DOHH2 (cell line): ENCODE results near the gene GAPT.

Source experiments
- H3F3A ChIP-seq: fragments of 200-600 bp; sonication (generic), shearing (Covaris generic); 2 replicates; pipeline ENCODE4 v1.6.0; 2016; ENCODE audit warnings: antibody characterized with exemption, mild to moderate bottlenecking; ENCODE audit not compliant: control insufficient read depth, insufficient read depth
- H3K27ac ChIP-seq: fragments of 200-600 bp; sonication (generic); 2 replicates; pipeline ENCODE4 v1.5.1; 2014; ENCODE audit warnings: low read depth, mild to moderate bottlenecking, low read length, moderate library complexity
- H3K27me3 ChIP-seq: fragments of 200-600 bp; sonication (generic); 2 replicates; pipeline ENCODE4 v1.6.1; 2014; ENCODE audit warnings: mild to moderate bottlenecking, low read length, mixed read lengths; ENCODE audit not compliant: control insufficient read depth
- H3K36me3 ChIP-seq: fragments of 200-600 bp; sonication (generic); 2 replicates; pipeline ENCODE4 v1.6.1; 2014; ENCODE audit warnings: mild to moderate bottlenecking, low read length, moderate library complexity, mixed read lengths; ENCODE audit not compliant: control insufficient read depth
- H3K4me1 ChIP-seq: fragments of 200-600 bp; sonication (generic); 2 replicates; pipeline ENCODE4 v1.6.1; 2014; ENCODE audit warnings: mild to moderate bottlenecking, low read length, mixed read lengths; ENCODE audit not compliant: control insufficient read depth
- H3K4me2 ChIP-seq: fragments of 200-600 bp; sonication (generic); 2 replicates; pipeline ENCODE4 v1.6.0; 2014; ENCODE audit warnings: mild to moderate bottlenecking, low read length, moderate library complexity
- H3K4me3 ChIP-seq: fragments of 200-600 bp; sonication (generic); 2 replicates; pipeline ENCODE4 v1.5.1; 2014; ENCODE audit warnings: mild to moderate bottlenecking, low read length, mixed read lengths
- H3K79me2 ChIP-seq: fragments of 200-600 bp; sonication (generic); 2 replicates; pipeline ENCODE4 v1.6.1; 2014; ENCODE audit warnings: mild to moderate bottlenecking, low read length, mixed read lengths; ENCODE audit not compliant: control insufficient read depth
- H3K9me2 ChIP-seq: fragments of 200-600 bp; sonication (generic); replicated peaks from 2 replicates; pipeline ENCODE4 v1.6.1; 2014; ENCODE audit warnings: mild to moderate bottlenecking, low read length, mixed read lengths; ENCODE audit not compliant: control insufficient read depth
- H3K9me3 ChIP-seq: fragments of 200-600 bp; sonication (generic); 2 replicates; pipeline ENCODE4 v1.6.1; 2014; ENCODE audit warnings: antibody characterized with exemption, low read length, mixed read lengths; ENCODE audit not compliant: control insufficient read depth, insufficient read depth
- H4K20me1 ChIP-seq: fragments of 200-600 bp; sonication (generic); 2 replicates; pipeline ENCODE4 v1.6.0; 2014; ENCODE audit warnings: low read depth, mild to moderate bottlenecking, antibody characterized with exemption, low read length, moderate library complexity; ENCODE audit not compliant: control insufficient read depth, insufficient read depth
- CTCF ChIP-seq: fragments of 200-600 bp; sonication (generic); IDR thresholded peaks from one replicate; pipeline ENCODE4 v1.5.1; 2014; ENCODE audit warnings: antibody characterized with exemption, mild to moderate bottlenecking, low read depth, low read length; ENCODE audit not compliant: poor library complexity, severe bottlenecking
- EZH2phosphoT487 ChIP-seq: fragments of 200-600 bp; sonication (generic); IDR thresholded peaks from 2 replicates; pipeline ENCODE4 v1.6.1; 2017; ENCODE audit warnings: borderline replicate concordance, mild to moderate bottlenecking, antibody characterized with exemption, low read length, moderate library complexity, mixed read lengths

Gene GAPT

GRCh38 chr5:58545912-58546311 lies 54.7 kb downstream of the GAPT start:
- TF ChIP-seq CTCF (no peak), EZH2phosphoT487 (no peak)
- peaks cover 27% of the 10 kb centered on the region for H3K4me1 ChIP-seq
- no peaks in the 10 kb centered on the region for H3K9me2 ChIP-seq
- no peak overlapping the region for H3K4me3 ChIP-seq
- H3K36me3 ChIP-seq = no peaks in the 10 kb centered on the region
- no peaks in the 10 kb centered on the region for H3K9me3 ChIP-seq
- H3F3A ChIP-seq = peaks cover 5% of the 10 kb centered on the region; the same call in 1 of the 2 replicates
- H3K4me2 ChIP-seq = no peak overlapping the region
- H3K27ac ChIP-seq = no peak overlapping the region
- H3K27me3 ChIP-seq = no peaks in the 10 kb centered on the region
- H4K20me1 ChIP-seq = no peaks in the 10 kb centered on the region
- no peaks in the 10 kb centered on the region for H3K79me2 ChIP-seq
